GM18511 (cell line): ENCODE results near the gene WAPL.
A peak's percentile ranks its signal among the peaks of the same experiment; 100 is the strongest.
"Not testable (repeated sequence)": the region's sequence is repeated elsewhere in the genome, so short reads cannot be mapped to it uniquely, and the experiment has no call there.

Experiments used
- ATAC-seq: cut with Tn5 transposase; IDR thresholded peaks from one replicate; pipeline ENCODE4 v1.9.1; 2021; ENCODE audit warnings: mild to moderate bottlenecking, moderate library complexity; ENCODE audit not compliant: unreplicated experiment

Gene WAPL

DNA sequence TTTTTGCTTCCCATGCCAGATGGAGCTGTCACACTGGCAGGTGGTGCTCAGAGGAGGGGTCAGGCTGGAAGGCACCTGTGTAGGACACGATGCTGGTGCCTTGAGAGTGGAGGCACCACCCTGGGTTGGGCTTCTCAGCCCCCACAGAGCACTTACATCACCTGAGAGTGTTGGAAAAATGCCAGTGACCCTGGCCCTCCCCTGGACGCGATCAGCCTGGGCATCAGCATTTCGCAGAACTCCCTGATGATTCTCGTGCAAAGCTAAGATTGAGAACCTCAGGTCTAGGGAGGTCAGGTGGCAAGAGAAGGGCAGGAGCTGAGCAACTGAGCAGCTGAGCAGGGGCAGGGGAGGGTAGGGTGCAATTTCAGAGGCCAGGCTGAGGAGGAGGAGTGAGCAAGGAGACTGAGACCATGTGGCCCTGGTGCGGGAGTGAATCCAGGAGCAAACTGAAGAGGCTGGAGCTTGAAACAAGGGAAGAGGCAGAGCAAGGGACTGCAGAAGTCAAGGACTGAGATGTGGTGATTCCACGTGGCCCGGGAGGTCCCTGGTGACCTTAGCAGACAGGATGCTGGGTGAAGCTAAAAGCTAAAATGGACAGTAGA is 130.3 kb downstream of the WAPL start:
- no peak for ATAC-seq

DNA sequence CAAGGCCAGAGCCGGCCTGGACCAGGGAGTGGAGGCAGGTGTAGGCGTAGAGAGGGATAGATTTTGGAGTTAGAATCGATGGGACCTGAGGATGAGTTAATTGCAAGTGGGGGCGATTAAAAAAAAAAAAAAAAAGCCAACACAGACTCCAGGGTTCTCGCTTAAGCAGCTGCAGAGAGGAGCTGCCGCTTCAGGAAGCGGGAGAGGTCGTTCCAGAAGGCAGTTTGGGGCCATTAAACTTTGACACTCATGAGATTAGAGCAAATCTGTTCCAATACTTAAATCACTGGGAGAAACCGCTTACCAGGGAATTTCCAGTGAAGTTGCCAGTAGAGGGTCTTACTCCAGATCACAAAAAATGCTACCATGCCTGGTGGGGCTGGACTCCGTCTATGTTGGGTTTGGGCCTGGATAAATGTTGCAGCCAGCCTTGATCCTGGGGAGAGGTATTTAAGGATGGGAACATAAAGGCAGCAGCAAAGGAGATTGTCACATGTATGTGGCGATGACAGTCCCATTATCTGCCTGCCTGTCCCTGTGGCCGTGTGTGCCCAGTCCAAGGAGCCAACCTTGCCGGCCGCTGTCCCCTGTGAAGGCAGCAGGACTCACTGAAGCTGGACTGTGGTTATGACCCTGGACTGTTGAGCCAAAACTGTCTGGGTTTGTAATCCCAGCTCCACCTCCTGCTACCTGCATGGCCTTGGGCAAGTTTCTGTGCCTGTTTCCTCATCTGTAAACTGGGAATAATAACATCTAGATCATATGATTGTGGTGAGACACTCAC is 131.1 kb downstream of the WAPL start:
- no peak for ATAC-seq

DNA sequence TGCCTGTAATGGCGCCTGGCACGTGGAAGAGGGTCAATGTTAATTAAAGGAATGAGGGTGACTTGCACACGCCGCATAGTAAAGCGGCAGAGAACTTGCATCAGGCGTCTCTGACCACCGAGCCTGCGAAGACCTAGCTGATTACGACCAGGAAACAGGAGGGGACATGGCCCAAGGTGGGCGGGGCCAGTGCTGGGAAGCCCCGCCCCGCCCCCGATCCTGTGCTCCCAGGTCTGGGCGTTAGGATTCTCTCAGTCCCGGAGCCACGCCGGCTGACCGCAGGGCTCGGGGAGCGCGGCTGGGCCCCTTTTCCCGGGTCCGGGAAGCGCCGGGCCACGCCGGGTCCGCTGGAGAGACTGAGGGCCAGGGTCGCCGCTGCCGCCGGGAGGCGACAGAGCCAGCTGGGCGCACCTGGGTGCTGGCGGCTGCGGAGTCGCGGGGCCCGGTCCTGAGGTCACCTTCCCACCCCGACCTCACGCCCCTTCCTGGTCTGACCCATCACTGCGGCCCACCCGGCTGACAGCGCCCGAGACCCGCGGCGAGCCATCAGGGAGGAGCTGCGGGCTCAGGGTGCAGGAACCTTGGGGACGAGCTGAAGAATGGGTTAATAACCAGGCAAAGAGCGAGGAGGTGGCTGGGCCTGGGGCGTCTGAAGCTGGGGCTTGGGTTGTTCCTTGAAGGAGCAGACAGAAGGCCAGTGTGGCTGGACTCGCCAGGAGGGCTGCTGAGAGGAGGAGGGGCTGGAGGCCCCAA is 132.0 kb downstream of the WAPL start:
- peak; percentile 39 for ATAC-seq

DNA sequence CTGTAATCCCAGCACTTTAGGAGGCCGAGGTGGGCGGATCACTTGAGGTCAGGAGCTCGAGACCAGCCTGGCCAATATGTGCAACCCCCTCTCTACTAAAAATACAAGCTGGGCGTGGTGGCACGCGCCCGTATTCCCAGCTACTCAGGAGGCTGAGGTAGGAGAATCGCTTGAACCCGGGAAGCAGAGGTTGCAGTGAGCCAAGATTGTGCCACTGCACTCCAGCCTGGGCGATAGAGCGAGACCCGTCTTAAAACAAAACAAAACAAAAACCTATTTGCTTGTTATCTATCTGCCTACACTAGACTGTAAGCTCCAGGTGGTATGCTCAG is 132.5 kb downstream of the WAPL start:
- not testable (repeated sequence) for ATAC-seq

DNA sequence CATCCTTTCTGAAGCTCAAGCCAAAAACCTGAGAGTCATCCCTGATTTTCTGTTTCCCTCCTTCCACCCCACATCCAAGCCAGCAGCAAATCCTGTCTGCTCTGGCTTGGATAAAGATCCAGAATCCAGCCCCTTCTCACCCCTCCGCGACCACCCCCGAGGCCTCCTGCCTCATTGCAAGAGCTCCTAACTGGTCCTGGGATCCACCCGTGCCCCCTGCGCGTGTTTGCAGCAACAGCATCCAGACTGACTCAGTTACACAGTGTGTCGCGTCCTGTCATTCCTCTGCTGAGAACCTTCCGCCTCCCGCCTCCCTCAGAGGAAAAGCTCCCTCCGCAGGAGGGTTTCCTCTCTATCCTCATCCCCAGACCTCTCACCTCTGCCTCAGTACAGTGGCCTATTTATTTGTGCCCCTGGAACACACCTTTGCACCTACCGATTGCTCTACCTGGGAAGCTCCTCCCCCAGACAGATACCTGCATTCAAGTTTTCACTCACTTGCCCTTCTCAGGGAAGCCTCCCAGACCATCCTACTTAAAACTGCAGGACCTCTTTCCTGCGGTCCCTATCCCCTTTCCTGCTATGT is 133.4 kb downstream of the WAPL start:
- no peak for ATAC-seq

DNA sequence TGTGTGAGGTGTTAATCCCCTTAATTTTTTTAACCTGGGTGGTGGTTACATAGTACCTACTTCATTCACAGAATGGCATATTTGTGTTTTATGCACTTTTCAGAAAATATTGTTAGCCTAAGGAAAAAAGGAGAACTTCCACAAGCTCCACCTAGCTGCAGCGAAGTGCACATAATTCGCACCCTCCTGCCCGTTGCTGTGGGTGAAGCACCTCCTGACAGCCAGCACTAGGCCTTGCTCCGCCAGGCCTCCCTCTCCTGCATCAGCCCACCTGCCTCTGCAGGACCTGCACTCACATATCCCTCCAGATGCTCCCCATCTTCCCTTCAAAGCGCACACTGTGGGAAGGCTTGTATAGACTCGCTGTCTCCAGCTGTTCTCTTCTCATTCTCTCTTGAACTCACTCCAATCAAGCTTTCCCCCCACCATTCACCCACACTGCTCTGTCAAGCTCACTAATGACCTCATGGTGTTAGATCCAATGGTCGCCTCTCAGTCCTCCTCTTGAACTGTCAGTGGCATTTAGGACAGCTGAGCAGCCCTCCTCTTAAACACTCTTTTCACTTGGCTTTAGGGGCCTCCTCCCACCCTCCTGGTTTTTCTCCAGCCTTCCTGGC is 134.3 kb downstream of the WAPL start:
- no peak for ATAC-seq

DNA sequence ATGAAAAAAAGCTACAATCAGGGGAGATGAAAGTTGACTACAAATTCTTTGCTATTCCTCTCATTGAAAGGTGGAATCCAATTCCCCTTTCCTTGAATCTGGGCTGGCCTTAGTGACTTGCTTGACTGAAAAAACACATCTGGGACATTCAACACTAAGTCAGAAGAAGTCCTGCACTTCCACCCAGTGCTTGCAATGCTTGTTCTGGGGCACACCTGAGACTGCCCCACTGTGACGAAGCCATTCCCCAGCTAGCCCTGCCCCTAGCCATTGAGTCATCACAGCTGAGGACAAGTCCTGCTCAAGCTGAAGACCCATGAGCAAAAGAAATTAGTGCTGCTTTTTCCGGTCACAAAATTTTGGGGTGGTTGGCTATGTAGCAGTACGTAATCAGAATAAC is 135.8 kb downstream of the WAPL start:
- no peak for ATAC-seq
